ENCODE data around the gene SPEM3.

Gene SPEM3

GRCh38 chr17:7425316-7425715, 3.3 kb upstream of the SPEM3 start, which contains the start of gene SPEM2:
SPEM2 (plus strand) TSS chr17:7425616; CDS start chr17:7425689, 73 bp downstream.
- TF ChIP-seq, protein P1, sequence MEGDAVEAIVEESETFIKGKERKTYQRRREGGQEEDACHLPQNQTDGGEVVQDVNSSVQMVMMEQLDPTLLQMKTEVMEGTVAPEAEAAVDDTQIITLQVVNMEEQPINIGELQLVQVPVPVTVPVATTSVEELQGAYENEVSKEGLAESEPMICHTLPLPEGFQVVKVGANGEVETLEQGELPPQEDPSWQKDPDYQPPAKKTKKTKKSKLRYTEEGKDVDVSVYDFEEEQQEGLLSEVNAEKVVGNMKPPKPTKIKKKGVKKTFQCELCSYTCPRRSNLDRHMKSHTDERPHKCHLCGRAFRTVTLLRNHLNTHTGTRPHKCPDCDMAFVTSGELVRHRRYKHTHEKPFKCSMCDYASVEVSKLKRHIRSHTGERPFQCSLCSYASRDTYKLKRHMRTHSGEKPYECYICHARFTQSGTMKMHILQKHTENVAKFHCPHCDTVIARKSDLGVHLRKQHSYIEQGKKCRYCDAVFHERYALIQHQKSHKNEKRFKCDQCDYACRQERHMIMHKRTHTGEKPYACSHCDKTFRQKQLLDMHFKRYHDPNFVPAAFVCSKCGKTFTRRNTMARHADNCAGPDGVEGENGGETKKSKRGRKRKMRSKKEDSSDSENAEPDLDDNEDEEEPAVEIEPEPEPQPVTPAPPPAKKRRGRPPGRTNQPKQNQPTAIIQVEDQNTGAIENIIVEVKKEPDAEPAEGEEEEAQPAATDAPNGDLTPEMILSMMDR (IDR thresholded peaks at IDR 0.05; ENCODE audit: low read depth, low read length): no peak
- Histone ChIP-seq H3K36me3 (no peaks in the 10 kb centered on the region), H3K9me3 (no peaks in the 10 kb centered on the region), H3K4me3 (ENCODE audit: low read depth, low read length) (no peak within 1 kb of the TSS), H3K27me3 (no peaks in the 10 kb centered on the region), H3K4me1 (no peaks in the 10 kb centered on the region)
- DNase-seq: no peak

GRCh38 chr17:7425756-7426155, 2.9 kb upstream of the SPEM3 start:
- H3K27me3 ChIP-seq: no peaks in the 10 kb centered on the region
- H3K4me3 ChIP-seq (ENCODE audit: low read depth, low read length): no peak overlapping the region
- DNase-seq: no peak
- no peaks in the 10 kb centered on the region for H3K4me1 ChIP-seq
- TF ChIP-seq, protein P1 (IDR thresholded peaks at IDR 0.05; ENCODE audit: low read depth, low read length): no peak
- H3K36me3 ChIP-seq: no peaks in the 10 kb centered on the region
- no peaks in the 10 kb centered on the region for H3K9me3 ChIP-seq

GRCh38 chr17:7426203-7426863, 2.3 kb upstream of the SPEM3 start:
- Histone ChIP-seq H3K9me3 (no peaks in the 10 kb centered on the region), H3K4me1 (no peaks in the 10 kb centered on the region), H3K36me3 (no peaks in the 10 kb centered on the region), H3K27me3 (no peaks in the 10 kb centered on the region), H3K4me3 (ENCODE audit: low read depth, low read length) (no peak overlapping the region)
- TF ChIP-seq, protein P1 (IDR thresholded peaks at IDR 0.05; ENCODE audit: low read depth, low read length): no peak
- DNase-seq: no peak

GRCh38 chr17:7426896-7427489, 1.7 kb upstream of the SPEM3 start:
- Histone ChIP-seq H3K4me3 (ENCODE audit: low read depth, low read length) (no peak overlapping the region), H3K4me1 (no peaks in the 10 kb centered on the region), H3K36me3 (no peaks in the 10 kb centered on the region), H3K9me3 (no peaks in the 10 kb centered on the region), H3K27me3 (no peaks in the 10 kb centered on the region)
- no peak for DNase-seq
- TF ChIP-seq, protein P1 (IDR thresholded peaks at IDR 0.05; ENCODE audit: low read depth, low read length): no peak

GRCh38 chr17:7427549-7427948, 1.1 kb upstream of the SPEM3 start:
- no peak overlapping the region for H3K4me3 ChIP-seq (ENCODE audit: low read depth, low read length)
- TF ChIP-seq, protein P1 (IDR thresholded peaks at IDR 0.05; ENCODE audit: low read depth, low read length): no peak
- H3K36me3 ChIP-seq: no peaks in the 10 kb centered on the region
- H3K27me3 ChIP-seq: no peaks in the 10 kb centered on the region
- no peak for DNase-seq
- H3K9me3 ChIP-seq: no peaks in the 10 kb centered on the region
- no peaks in the 10 kb centered on the region for H3K4me1 ChIP-seq

DNA sequence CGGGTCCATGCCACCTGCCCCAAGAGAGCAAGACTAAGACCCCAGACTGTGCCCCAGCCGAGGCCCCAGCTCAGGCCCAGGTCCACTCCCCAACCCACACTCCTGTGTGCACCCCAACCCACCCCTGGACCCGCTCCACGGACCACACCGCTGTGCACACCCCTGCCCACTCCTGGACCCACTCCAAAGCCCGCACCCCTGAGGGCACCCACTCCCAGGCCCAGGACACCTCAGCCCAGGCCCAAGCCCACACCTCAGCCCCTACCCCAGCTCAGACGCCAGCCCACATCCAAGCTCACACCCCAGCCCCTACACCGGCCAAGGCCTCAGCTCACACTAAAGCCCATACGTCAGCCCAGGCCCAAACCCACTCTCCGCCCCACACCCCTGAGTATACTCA, 1.1 kb downstream of the SPEM3 start:
- no peak for DNase-seq
- Histone ChIP-seq H3K9me3 (no peaks in the 10 kb centered on the region), H3K36me3 (no peaks in the 10 kb centered on the region), H3K4me3 (ENCODE audit: low read depth, low read length) (no peak overlapping the region), H3K4me1 (no peaks in the 10 kb centered on the region), H3K27me3 (no peaks in the 10 kb centered on the region)
- TF ChIP-seq, protein P1 (IDR thresholded peaks at IDR 0.05; ENCODE audit: low read depth, low read length): no peak

Data from BE2C (cell line).